SKM-1 treated with dmso at 0.1 percent for 144 hours (cell line): ENCODE results near the gene ELP4.
"Not testable (repeated sequence)": the region's sequence is repeated elsewhere in the genome, so short reads cannot be mapped to it uniquely, and the experiment has no call there.

Experiments used
- DNase-seq: peaks from one replicate; lab custom pipeline; 2025; ENCODE audit not compliant: unreplicated experiment; lab: John Stamatoyannopoulos, UW

ELP4 gene

GRCh38 chr11:31692466-31692865 lies 182.9 kb downstream of the ELP4 start:
- DNase-seq: no peak

- DNase-seq: not testable (repeated sequence)
Measured at GRCh38 chr11:31697049-31697448, 187.5 kb downstream of the ELP4 start.

GRCh38 chr11:31699066-31699465 lies 189.5 kb downstream of the ELP4 start:
- no peak for DNase-seq

GRCh38 chr11:31702966-31703365 lies 193.4 kb downstream of the ELP4 start:
- DNase-seq: no peak

GRCh38 chr11:31706357-31706756 lies 196.8 kb downstream of the ELP4 start:
- no peak for DNase-seq

- no peak for DNase-seq
Measured at GRCh38 chr11:31711137-31711536, 201.6 kb downstream of the ELP4 start.

GRCh38 chr11:31712851-31713250 lies 203.3 kb downstream of the ELP4 start:
- DNase-seq: no peak

- no peak for DNase-seq
Measured at GRCh38 chr11:31714840-31715239, 205.3 kb downstream of the ELP4 start.

- DNase-seq: no peak
Measured at GRCh38 chr11:31720225-31720624, 210.7 kb downstream of the ELP4 start.

- DNase-seq: no peak
Measured at GRCh38 chr11:31720671-31721365, 211.3 kb downstream of the ELP4 start.

- no peak for DNase-seq
Measured at GRCh38 chr11:31722754-31723153, 213.2 kb downstream of the ELP4 start.

GRCh38 chr11:31725176-31725575 lies 215.6 kb downstream of the ELP4 start:
- no peak for DNase-seq

GRCh38 chr11:31728432-31728831 lies 218.9 kb downstream of the ELP4 start:
- DNase-seq: no peak

- DNase-seq: no peak
Measured at GRCh38 chr11:31740131-31740530, 230.6 kb downstream of the ELP4 start.

- not testable (repeated sequence) for DNase-seq
Measured at GRCh38 chr11:31740731-31741368, 231.3 kb downstream of the ELP4 start.

- no peak for DNase-seq
Measured at GRCh38 chr11:31747581-31747980, 238.0 kb downstream of the ELP4 start.

GRCh38 chr11:31757260-31757835 lies 247.8 kb downstream of the ELP4 start:
- no peak for DNase-seq

GRCh38 chr11:31761636-31762035 lies 252.1 kb downstream of the ELP4 start:
- no peak for DNase-seq

- DNase-seq: no peak
Measured at GRCh38 chr11:31763296-31763695, 253.7 kb downstream of the ELP4 start.

GRCh38 chr11:31764261-31764660 lies 254.7 kb downstream of the ELP4 start:
- no peak for DNase-seq

- no peak for DNase-seq
Measured at GRCh38 chr11:31764766-31765165, 255.2 kb downstream of the ELP4 start.

GRCh38 chr11:31767066-31767465 lies 257.5 kb downstream of the ELP4 start:
- DNase-seq: no peak
